ENCODE results near the gene MRM1. TPM values are rescaled to one million over a fixed set of nuclear protein-coding genes. Genes with fewer than 3 reads are reported as not detected.

MRM1 gene, protein sequence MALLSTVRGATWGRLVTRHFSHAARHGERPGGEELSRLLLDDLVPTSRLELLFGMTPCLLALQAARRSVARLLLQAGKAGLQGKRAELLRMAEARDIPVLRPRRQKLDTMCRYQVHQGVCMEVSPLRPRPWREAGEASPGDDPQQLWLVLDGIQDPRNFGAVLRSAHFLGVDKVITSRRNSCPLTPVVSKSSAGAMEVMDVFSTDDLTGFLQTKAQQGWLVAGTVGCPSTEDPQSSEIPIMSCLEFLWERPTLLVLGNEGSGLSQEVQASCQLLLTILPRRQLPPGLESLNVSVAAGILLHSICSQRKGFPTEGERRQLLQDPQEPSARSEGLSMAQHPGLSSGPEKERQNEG
- 12.0 TPM for total RNA-seq (ENCODE audit: insufficient read depth, low replicate concordance)

- peak; percentile 95 for DNase-seq (ENCODE audit: low spot score)
These were observed at the start of gene MRM1 for GRCh38 chr17:36601303-36602029. MRM1 (plus strand) TSS chr17:36601583; CDS start chr17:36601811, 228 bp downstream.

DNA sequence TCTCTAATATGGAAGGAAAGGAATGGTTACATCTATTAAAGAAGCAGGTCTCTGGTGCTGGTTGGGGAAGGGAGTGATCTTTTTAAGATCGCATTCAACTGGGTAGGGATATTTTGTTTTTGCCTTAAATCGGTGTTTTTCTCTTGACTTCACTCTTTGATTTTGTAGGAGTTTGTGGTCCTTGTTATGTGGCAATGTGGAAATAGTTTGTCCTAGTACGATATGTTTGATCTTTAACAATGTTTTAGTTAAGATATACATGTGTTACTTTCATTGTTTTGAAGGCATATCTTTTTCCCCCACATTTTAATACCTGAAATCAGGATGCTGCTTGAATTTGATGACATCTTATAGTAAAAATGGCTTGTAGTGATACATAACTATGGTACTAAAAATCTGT, 47.9 kb upstream of the MRM1 start:
- no peak for DNase-seq (ENCODE audit: low spot score)

DNA sequence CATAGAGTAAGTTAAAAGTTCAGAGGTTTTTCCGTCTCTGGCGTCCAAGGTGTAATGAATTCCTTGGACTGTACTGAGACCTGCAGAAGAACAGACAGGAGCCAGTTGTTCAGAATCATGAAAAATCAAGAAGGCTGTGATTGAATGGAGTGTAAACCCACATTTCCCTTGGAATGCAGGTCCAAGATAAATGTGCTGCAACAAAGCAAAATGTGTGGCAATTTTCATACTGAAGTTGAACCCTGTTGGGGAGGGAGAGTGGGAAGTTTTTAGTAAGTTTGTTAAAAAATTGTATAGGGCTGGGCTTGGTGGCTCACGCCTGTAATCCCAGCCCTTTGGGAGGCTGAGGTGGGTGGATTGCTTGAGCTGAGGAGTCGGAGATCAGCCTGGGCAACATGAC, 35.3 kb upstream of the MRM1 start:
- DNase-seq (ENCODE audit: low spot score): no peak

GRCh38 chr17:36575028-36575427, 26.4 kb upstream of the MRM1 start:
- no peak for DNase-seq (ENCODE audit: low spot score)

- DNase-seq (ENCODE audit: low spot score): no peak
These were observed 24.6 kb upstream of the MRM1 start for GRCh38 chr17:36576793-36577192.

DNA sequence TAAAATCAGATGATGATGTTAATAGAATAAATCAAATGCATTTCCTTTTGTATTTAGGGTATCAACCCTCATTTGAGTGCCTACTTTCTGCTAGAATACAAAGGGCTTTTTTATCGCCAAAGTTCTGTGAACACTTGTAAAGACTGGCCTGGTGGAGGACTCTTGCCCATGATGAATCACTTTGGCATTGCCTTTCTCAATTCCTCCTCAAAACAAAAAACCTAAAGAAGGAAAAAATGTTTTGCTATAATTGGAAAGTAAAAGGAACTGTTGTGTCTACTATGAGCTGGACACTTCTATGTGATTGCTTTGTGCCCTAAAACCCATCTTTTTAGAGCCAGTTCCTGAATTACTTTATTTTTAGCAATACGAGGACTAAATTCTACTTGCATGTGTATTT, 22.7 kb upstream of the MRM1 start:
- no peak for DNase-seq (ENCODE audit: low spot score)

DNA sequence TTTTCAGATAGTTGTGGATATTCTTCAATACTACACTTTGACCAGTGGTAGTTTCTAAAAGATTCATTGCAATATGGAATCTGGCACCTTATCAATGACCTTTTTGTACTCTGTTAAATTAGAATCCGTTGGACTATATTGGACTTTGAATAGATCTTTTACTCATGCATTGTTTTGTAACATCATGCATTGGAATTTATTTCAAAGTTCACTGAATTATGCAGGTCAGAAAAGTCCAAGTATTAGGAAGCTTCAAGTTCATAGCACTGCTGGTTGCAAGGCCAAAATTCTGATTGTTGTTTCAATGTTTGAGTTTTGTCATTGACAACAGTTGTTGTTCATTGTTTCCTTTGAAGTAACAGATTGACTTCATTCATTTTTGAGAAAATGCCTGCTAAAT, 17.6 kb upstream of the MRM1 start:
- no peak for DNase-seq (ENCODE audit: low spot score)

GRCh38 chr17:36586138-36586537, 15.2 kb upstream of the MRM1 start:
- DNase-seq (ENCODE audit: low spot score): no peak

- DNase-seq (ENCODE audit: low spot score): no peak
These were observed 11.3 kb upstream of the MRM1 start for GRCh38 chr17:36590082-36590481.

GRCh38 chr17:36591434-36592315, 9.7 kb upstream of the MRM1 start, which contains the start of gene DHRS11:
DHRS11 (plus strand) TSS chr17:36591879; CDS start chr17:36592010, 131 bp downstream.
- peak; percentile 74 for DNase-seq (ENCODE audit: low spot score)

- DNase-seq (ENCODE audit: low spot score): peak; percentile 15
These were observed 9.1 kb upstream of the MRM1 start for GRCh38 chr17:36592316-36592715.

DNA sequence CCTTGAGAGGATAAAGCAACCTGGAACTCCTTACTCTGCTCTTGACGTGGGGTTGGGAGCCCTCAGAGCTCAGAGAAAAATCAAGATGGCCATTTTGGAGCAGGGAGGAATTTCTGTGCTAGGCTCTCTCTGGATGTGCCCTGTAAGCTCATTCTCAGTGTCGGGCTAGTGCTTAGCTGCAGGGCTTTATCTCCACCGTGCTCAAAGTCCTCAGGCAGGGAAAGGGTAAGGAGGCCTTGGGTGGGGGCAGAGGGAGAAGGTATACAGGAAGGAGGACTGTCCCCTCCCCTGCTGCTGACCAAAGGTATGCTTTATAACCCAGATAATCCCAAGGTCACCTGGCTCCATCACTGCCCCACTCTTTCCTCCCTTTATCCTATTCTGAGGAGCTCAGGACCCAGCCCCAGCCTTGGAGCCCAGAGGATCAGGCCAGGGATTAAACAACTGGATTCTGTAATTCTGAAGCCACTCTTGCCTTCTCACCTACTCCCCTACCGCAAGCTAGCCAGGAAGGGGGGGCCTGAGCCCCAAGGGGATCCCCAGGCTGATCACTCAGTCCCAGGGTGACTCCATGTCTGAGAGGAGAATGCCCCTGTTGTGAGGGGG, 8.6 kb upstream of the MRM1 start:
- no peak for DNase-seq (ENCODE audit: low spot score)

DNA sequence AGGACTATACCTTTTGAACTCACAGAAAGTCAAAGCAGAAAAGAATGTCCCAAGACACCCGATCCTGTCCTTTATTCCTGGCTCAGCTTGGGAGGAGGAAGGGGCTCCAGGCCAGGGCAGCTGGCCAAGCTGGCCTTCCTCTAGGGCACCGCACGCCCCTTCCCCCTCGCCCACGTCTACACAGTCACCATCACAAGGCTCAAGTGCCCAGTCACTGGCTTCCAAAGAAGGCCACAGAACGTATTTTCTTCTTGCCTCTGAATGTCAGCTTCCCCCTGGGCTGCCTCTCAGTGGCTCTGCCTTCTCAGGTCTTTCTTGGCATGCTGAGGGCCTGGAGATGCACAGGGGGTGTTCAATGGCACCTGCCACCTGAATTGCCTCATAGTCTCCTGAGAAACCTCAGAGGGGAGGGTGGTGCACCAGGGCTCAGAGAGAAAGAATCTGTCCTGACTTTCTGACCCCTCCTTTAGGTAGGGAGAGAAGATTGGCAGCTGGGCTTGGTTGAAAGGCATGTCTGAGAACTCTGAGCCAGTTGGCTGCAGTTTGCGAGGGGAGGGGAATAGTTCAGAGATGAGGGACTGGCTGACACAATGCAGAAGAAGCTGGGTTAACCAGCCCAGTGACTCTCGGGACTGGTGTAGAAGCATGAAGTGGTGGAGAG, 7.6 kb upstream of the MRM1 start:
- peak; percentile 27 for DNase-seq (ENCODE audit: low spot score)

GRCh38 chr17:36594626-36595401, 6.6 kb upstream of the MRM1 start:
- no peak for DNase-seq (ENCODE audit: low spot score)

DNA sequence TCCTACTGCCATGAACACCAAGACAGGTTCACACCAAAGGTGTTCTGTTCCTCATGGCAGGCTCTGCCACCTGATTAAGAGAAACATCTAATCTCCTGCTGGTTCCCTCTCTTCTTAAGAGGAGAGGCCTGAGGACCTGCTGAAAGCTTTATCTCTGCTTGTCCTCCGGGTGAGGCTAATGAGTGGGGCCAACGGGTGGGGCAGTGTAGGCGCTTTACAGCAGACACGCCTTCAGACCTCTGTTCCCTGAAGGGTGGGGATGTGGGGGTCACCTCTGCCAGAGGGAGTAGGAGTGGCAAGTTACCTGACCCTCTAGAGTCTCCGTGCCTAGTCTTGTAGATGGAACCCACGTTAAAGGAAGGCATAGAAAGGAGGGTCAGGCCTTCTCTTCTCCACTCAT, 4.2 kb upstream of the MRM1 start:
- DNase-seq (ENCODE audit: low spot score): no peak

DNA sequence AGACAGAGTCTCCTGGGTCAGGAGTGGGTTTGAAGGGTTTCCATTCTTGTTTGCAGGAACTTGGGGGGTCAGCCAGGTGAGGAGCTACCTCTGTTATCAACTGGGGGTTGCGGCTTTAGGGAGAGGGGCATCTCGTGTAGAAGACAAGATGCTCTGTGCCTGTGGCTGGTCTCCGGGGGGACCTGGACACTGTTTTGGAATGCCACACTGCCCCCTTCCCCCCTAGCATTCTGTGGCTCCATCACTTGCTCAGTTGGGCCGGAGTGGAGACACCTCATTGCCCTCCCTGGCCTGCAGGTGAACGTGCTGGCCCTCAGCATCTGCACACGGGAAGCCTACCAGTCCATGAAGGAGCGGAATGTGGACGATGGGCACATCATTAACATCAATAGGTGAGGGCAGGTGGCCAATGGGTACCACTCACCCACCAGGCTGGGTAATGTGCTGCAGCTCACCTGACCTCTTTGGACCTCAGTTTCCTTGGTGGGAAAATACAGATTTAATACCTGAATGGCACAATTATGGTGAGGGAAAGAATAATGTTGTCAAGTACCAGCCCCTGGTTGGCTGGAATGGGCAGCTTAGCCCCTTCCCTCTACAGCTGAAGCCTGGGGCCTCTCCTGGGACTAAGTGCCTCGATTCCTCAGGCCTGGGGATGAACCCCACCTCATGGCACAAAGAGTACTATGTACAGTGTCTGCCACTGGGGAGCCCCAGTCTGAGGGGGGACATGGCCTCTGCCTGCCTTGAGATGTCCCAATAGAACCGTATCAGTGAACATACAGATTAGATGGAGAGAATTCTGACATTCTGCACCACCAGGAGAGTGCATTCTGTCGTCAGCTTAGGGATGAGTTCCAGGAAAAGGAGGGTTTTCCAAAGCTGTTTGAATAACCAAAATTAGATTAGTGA, 3.3 kb upstream of the MRM1 start:
- DNase-seq (ENCODE audit: low spot score): no peak

DNA sequence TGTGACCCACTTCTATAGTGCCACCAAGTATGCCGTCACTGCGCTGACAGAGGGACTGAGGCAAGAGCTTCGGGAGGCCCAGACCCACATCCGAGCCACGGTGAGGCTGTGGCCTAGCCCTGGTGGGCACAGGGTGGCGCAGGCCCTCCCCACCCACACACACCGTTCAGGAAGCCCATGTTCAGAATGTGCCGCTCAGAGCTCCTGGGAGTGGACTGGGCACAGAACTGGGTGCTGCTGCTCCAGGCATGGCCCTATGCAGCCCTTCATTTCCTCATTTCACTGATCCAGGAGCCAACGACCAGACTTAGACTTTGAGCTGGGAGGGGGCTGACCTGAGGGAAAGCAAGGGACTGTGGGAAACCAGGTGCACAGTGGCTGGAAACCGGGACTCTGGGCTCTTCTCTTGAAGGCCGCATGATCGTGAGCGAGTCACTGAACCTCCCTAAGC, 2.4 kb upstream of the MRM1 start:
- DNase-seq (ENCODE audit: low spot score): no peak

- no peak for DNase-seq (ENCODE audit: low spot score)
These were observed 1.7 kb upstream of the MRM1 start for GRCh38 chr17:36599546-36600250.
